Measurements from ENCODE around the gene YWHAH.

DNA sequence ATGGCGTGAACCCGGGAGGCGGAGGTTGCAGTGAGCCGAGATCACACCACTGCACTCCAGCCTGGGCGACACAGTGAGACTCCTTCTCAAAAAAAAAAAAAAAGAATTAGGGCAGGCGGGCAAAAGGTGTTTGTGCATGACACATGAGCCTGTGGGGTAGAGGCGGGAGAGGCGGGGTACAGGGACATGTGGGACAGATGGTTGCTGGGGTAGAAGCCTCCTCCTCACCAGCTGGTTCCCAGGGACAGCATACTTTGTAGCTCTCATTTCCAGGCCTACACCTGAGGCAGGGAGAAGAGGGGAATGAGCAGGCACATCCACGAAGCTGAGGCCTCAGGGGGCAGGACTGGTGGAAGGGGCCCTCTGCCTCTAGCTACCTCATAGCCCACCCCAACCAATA, 23.7 kb downstream of the YWHAH start:
- no peak for TF ChIP-seq POLR2A (IDR thresholded peaks at IDR 0.05)
- TF ChIP-seq, protein P1, sequence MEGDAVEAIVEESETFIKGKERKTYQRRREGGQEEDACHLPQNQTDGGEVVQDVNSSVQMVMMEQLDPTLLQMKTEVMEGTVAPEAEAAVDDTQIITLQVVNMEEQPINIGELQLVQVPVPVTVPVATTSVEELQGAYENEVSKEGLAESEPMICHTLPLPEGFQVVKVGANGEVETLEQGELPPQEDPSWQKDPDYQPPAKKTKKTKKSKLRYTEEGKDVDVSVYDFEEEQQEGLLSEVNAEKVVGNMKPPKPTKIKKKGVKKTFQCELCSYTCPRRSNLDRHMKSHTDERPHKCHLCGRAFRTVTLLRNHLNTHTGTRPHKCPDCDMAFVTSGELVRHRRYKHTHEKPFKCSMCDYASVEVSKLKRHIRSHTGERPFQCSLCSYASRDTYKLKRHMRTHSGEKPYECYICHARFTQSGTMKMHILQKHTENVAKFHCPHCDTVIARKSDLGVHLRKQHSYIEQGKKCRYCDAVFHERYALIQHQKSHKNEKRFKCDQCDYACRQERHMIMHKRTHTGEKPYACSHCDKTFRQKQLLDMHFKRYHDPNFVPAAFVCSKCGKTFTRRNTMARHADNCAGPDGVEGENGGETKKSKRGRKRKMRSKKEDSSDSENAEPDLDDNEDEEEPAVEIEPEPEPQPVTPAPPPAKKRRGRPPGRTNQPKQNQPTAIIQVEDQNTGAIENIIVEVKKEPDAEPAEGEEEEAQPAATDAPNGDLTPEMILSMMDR (IDR thresholded peaks at IDR 0.05): no peak

Data from Peyer's patch (tissue), 4 donors.